HepG2 (cell line): ENCODE results near the gene NSD2. TPM values are rescaled to one million over a fixed set of nuclear protein-coding genes. Genes with fewer than 3 reads are reported as not detected.

Experiments
- HMGXB3 ChIP-seq: sonication (generic); formaldehyde crosslinking; IDR thresholded peaks from 2 replicates; pipeline ENCODE4 v1.4.0; 2020; ENCODE audit warnings: missing genetic modification reagents, borderline replicate concordance
- KAT2B ChIP-seq: fragments of 150-350 bp; IDR thresholded peaks from 2 replicates; pipeline ENCODE4 v1.6.1; 2014; ENCODE audit warnings: low read depth, low read length, borderline replicate concordance
- KLF11 ChIP-seq: IDR thresholded peaks from 2 replicates; pipeline ENCODE4 v1.6.1; 2016; ENCODE audit warnings: missing compliant biosample characterization
- LCORL ChIP-seq, 2 experiments: fragments of 450-650 bp in 1 of 2; sonication (generic) in 1 of 2; formaldehyde crosslinking in 1 of 2; IDR thresholded peaks; 2 replicates each; pipeline versions ENCODE4 v1.5.0 to v1.6.1; 2017 to 2020; ENCODE audit warnings: antibody characterized with exemption in 1 of 2, missing genetic modification reagents in 1 of 2
- RARG ChIP-seq: sonication (generic); formaldehyde crosslinking; IDR thresholded peaks from 2 replicates; pipeline ENCODE4 v1.4.0; 2020; ENCODE audit warnings: low read depth, mild to moderate bottlenecking, missing genetic modification reagents
- SMC3 ChIP-seq: IDR thresholded peaks from 2 replicates; pipeline ENCODE4 v1.6.1; 2011; ENCODE audit warnings: low read length, improper control_type of control experiment
- ZBTB34 ChIP-seq: sonication (generic); formaldehyde crosslinking; IDR thresholded peaks from 2 replicates; pipeline ENCODE4 v1.8.0; 2022; ENCODE audit warnings: mild to moderate bottlenecking, missing genetic modification reagents
- ZNF142 ChIP-seq: sonication (generic); formaldehyde crosslinking; IDR thresholded peaks from 2 replicates; pipeline ENCODE4 v1.4.0; 2020; ENCODE audit warnings: missing genetic modification reagents
- ZNF225 ChIP-seq: sonication (generic); formaldehyde crosslinking; IDR thresholded peaks from 2 replicates; pipeline ENCODE4 v1.4.0; 2020; ENCODE audit warnings: mild to moderate bottlenecking, missing genetic modification reagents
- ZNF569 ChIP-seq: sonication (generic); formaldehyde crosslinking; IDR thresholded peaks from 2 replicates; pipeline ENCODE4 v1.5.0; 2020; ENCODE audit warnings: mild to moderate bottlenecking, missing genetic modification reagents, moderate library complexity, borderline replicate concordance
- ZNF598 ChIP-seq: sonication (generic); formaldehyde crosslinking; IDR thresholded peaks from 2 replicates; pipeline ENCODE4 v1.5.1; 2020; ENCODE audit warnings: mild to moderate bottlenecking, missing genetic modification reagents, borderline replicate concordance
- ZNF772 ChIP-seq: sonication (generic); formaldehyde crosslinking; IDR thresholded peaks from 2 replicates; pipeline ENCODE4 v1.5.0; 2020; ENCODE audit warnings: mild to moderate bottlenecking, missing genetic modification reagents
- polyA plus RNA-seq, 8 experiments: library from polyadenylated mRNA; depleted of rRNA in 3 of 8; stranded (reverse) in 7 of 8; unstranded in 1 of 8; fragments of >200 nt; fragmentation: Illumina TruSeq in 4 of 8; extraction: Trizol in 4 of 8; gene quantifications; 2 replicates each; pipeline versions ENCODE4 v1.2.1 to v1.2.3, GENCODE V29; 2011 to 2016; ENCODE audit warnings: low read depth in 4 of 8, missing spikeins in 1 of 8, mixed read lengths in 1 of 8; ENCODE audit not compliant: insufficient read depth in 1 of 8
- total RNA-seq, 5 experiments: library from RNA; depleted of rRNA; stranded (reverse); fragments of >200 nt; fragmentation: Illumina TruSeq; extraction: Trizol; gene quantifications; 2 replicates each; pipeline ENCODE4 v1.2.3, GENCODE V29; 2016; ENCODE audit warnings: low read depth in 1 of 5
- TF ChIP-seq, protein P1 (sequence below): sonication (generic); formaldehyde crosslinking; IDR thresholded peaks from 2 replicates; pipeline ENCODE4 v1.4.0; 2020; ENCODE audit warnings: missing genetic modification reagents
- TF ChIP-seq, protein P2 (sequence below): sonication (generic); formaldehyde crosslinking; IDR thresholded peaks from 2 replicates; pipeline ENCODE4 v1.8.0; 2022; ENCODE audit warnings: mild to moderate bottlenecking, missing genetic modification reagents, borderline replicate concordance

NSD2 gene
- total and polyA plus RNA-seq, 2 of the 13 experiments (the other 11 are each of a cell fraction or from before 2014, with no cell fraction given), result 22.0 to 65.9 TPM

DNA sequence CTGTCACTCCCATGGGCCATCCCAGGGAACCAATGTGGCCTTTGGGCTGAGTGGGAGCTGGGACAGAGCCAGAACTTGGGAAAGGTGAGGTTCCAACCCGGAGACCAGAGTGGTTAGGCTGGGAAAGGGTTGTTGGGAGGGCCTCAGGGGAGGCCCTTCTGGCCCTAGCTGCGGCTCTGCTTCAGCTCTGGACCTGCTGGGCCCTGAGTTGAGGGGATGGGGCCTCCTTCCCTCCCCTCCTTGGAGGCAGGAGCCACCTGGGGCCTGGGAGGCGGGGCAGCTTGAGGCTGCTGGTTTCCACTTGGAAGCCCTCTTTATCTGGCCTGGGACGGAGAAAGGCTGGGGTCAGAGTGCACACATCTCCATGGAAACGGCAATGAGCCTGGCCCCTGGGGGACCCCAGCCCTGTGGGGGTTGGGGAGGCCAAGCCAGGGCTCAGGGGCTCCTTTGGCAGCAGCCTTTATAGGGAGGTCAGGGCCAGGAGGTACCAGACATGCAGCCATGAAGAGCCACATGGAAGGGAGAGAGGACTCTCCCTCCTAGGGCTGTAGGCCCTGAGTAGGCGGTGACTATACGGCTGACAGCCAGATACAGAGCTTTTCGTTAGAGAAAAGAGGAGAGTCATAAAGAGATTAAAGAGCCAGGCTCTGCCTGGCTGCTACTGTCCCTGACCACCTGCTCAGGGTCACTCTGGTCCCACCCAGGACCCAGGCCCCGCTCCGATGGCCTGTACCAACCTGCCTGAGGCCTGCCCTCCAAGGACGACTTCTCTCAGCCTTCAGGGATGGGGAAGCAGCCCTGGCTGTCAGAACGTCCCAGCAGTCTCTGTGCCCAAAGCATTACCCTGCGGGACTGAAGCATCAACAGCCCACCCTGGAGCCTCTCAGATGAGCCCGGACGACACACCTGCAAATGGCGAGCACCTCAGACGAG is 6.9 kb upstream of the NSD2 start (continued):
- TF ChIP-seq ZBTB34 (CRISPR knock-in tag) (no peak), ZNF772 (CRISPR knock-in tag) (no peak), ZNF225 (no peak), ZNF142 (no peak), HMGXB3 (CRISPR knock-in tag) (no peak), RARG (CRISPR knock-in tag) (no peak), ZNF569 (CRISPR knock-in tag) (no peak), ZNF598 (no peak), SMC3 (no peak), LCORL (IDR thresholded peaks at IDR 0.05) (no peak), LCORL (CRISPR knock-in tag; IDR thresholded peaks at IDR 0.05) (no peak), KLF11 (CRISPR knock-in tag) (no peak), KAT2B (no peak)
- TF ChIP-seq, protein P1, sequence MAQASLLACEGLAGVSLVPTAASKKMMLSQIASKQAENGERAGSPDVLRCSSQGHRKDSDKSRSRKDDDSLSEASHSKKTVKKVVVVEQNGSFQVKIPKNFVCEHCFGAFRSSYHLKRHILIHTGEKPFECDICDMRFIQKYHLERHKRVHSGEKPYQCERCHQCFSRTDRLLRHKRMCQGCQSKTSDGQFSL (CRISPR knock-in tag), result no peak
- TF ChIP-seq, protein P2, sequence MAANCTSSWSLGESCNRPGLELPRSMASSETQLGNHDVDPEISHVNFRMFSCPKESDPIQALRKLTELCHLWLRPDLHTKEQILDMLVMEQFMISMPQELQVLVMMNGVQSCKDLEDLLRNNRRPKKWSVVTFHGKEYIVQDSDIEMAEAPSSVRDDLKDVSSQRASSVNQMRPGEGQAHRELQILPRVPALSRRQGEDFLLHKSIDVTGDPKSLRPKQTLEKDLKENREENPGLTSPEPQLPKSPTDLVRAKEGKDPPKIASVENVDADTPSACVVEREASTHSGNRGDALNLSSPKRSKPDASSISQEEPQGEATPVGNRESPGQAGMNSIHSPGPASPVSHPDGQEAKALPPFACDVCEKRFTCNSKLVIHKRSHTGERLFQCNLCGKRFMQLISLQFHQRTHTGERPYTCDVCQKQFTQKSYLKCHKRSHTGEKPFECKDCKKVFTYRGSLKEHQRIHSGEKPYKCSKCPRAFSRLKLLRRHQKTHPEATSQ, result no peak
